ENCODE results near the gene EML6. TPM values are rescaled to one million over a fixed set of nuclear protein-coding genes. Genes with fewer than 3 reads are reported as not detected.
"Not testable (repeated sequence)": the region's sequence is repeated elsewhere in the genome, so short reads cannot be mapped to it uniquely, and the experiment has no call there.

The EML6 gene
- total RNA-seq, 1 donor from 2014 or later, result 1.1 TPM

DNA sequence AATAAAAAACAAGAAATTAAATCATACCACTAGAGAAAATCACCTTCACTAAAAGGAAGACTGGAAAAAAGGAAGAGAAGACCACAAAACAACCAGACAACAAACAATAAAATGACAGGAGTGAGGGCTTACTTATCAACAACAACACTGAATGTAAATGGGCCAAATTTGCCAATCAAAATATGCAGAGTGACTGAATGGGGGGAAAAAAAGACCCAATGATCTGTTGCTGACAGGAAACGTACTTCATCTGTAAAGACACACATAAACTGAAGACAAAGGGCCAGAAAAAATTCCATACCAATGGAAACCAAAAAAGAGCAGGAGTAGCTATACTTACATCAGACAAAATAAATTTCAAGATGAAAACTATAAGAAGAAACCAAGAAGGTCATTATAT lies 25.5 kb upstream of the EML6 start:
- TF ChIP-seq CTCF (IDR thresholded peaks at IDR 0.05), result no peak
- Mint-ChIP-seq H3K4me1 (ENCODE audit: unreplicated experiment) (no peaks in the 10 kb centered on the region), H3K9me3 (ENCODE audit: unreplicated experiment) (peaks cover 7% of the 10 kb centered on the region), H3K27me3 (ENCODE audit: unreplicated experiment) (peaks cover 27% of the 10 kb centered on the region), H3K27ac (ENCODE audit: unreplicated experiment) (no peak overlapping the region), H3K4me3 (ENCODE audit: unreplicated experiment) (no peak overlapping the region), H3K36me3 (ENCODE audit: unreplicated experiment) (peaks cover 2% of the 10 kb centered on the region)
- DNase-seq (ENCODE audit: extremely low spot score, unreplicated experiment), result no peak

GRCh38 chr2:54698926-54699325 lies 24.5 kb upstream of the EML6 start:
- H3K4me3 Mint-ChIP-seq (ENCODE audit: unreplicated experiment); H3K27ac Mint-ChIP-seq (ENCODE audit: unreplicated experiment); H3K4me1 Mint-ChIP-seq (ENCODE audit: unreplicated experiment); DNase-seq (ENCODE audit: extremely low spot score, unreplicated experiment); H3K9me3 Mint-ChIP-seq (ENCODE audit: unreplicated experiment); H3K36me3 Mint-ChIP-seq (ENCODE audit: unreplicated experiment): not testable (repeated sequence)
- peaks cover 27% of the 10 kb centered on the region for H3K27me3 Mint-ChIP-seq (ENCODE audit: unreplicated experiment)

DNA sequence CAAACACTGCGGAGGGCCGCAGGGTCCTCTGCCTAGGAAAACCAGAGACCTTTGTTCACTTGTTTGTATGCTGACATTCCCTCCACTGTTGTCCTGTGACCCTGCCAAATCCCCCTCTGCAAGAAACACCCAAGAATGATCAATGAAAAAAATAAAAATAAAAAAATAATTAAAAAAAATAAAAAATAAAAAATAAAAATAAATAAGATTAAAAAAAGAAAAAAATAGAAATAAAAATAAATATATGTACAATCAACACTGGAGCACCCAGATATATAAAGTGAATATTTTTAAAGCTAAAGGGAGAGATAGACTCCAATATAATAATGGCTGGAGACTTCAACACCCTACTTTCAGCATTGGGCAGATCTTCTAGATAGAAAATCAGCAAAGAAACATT lies 23.8 kb upstream of the EML6 start:
- no peak for DNase-seq (ENCODE audit: extremely low spot score, unreplicated experiment)
- Mint-ChIP-seq H3K4me1 (ENCODE audit: unreplicated experiment) (no peaks in the 10 kb centered on the region), H3K36me3 (ENCODE audit: unreplicated experiment) (peaks cover 2% of the 10 kb centered on the region), H3K9me3 (ENCODE audit: unreplicated experiment) (peaks cover 7% of the 10 kb centered on the region), H3K27me3 (ENCODE audit: unreplicated experiment) (peaks cover 27% of the 10 kb centered on the region), H3K27ac (ENCODE audit: unreplicated experiment) (no peak overlapping the region), H3K4me3 (ENCODE audit: unreplicated experiment) (no peak overlapping the region)
- no peak for TF ChIP-seq CTCF (IDR thresholded peaks at IDR 0.05)

DNA sequence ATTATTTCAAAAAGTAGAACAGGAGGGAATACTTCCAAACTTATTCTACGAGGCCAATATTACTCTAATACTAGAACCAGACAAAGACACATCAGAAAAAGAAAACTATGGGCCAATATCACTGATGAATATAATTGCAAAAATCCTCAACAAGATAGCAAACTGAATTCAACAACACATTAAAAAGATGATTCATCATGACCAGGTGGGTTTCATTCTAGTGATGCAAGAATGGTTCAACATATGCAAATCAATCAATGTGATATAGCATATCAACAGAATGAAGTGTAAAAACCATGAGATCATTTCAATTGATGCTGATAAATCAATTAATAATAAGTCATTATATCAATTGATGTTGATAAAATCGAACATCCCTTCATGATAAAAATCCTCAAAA lies 22.4 kb upstream of the EML6 start:
- no peak for TF ChIP-seq CTCF (IDR thresholded peaks at IDR 0.05)
- H3K9me3 Mint-ChIP-seq (ENCODE audit: unreplicated experiment), result peaks cover 7% of the 10 kb centered on the region
- H3K27me3 Mint-ChIP-seq (ENCODE audit: unreplicated experiment), result peaks cover 27% of the 10 kb centered on the region
- no peak overlapping the region for H3K4me3 Mint-ChIP-seq (ENCODE audit: unreplicated experiment)
- DNase-seq (ENCODE audit: extremely low spot score, unreplicated experiment), result no peak
- no peaks in the 10 kb centered on the region for H3K4me1 Mint-ChIP-seq (ENCODE audit: unreplicated experiment)
- peaks cover 2% of the 10 kb centered on the region for H3K36me3 Mint-ChIP-seq (ENCODE audit: unreplicated experiment)
- no peak overlapping the region for H3K27ac Mint-ChIP-seq (ENCODE audit: unreplicated experiment)

GRCh38 chr2:54704238-54704637 lies 19.2 kb upstream of the EML6 start:
- TF ChIP-seq CTCF (IDR thresholded peaks at IDR 0.05), result no peak
- no peak for DNase-seq (ENCODE audit: extremely low spot score, unreplicated experiment)
- H3K27me3 Mint-ChIP-seq (ENCODE audit: unreplicated experiment), result peaks cover 23% of the 10 kb centered on the region
- peaks cover 2% of the 10 kb centered on the region for H3K36me3 Mint-ChIP-seq (ENCODE audit: unreplicated experiment)
- peaks cover 7% of the 10 kb centered on the region for H3K9me3 Mint-ChIP-seq (ENCODE audit: unreplicated experiment)
- no peak overlapping the region for H3K4me3 Mint-ChIP-seq (ENCODE audit: unreplicated experiment)
- no peaks in the 10 kb centered on the region for H3K4me1 Mint-ChIP-seq (ENCODE audit: unreplicated experiment)
- H3K27ac Mint-ChIP-seq (ENCODE audit: unreplicated experiment), result no peak overlapping the region
